Caco-2 (cell line): ENCODE data around the gene PADI4. TPM values are rescaled to one million over a fixed set of nuclear protein-coding genes. Genes with fewer than 3 reads are reported as not detected.

Source experiments
- BruUV-seq: library from RNA; stranded (reverse); fragments of 400-500 nt; replicated peaks from 2 replicates; lab custom pipeline; 2021; lab: Mats Ljungman, UMichigan
- CTCF ChIA-PET: fragments of 300-600 bp; sonication (Branson Sonifier 250); formaldehyde crosslinking; loops from one replicate; lab custom pipeline; 2022; ENCODE audit warnings: antibody characterized with exemption; lab: Charles Lee
- POLR2A ChIA-PET: fragments of 300-600 bp; sonication (Branson Sonifier 250); formaldehyde crosslinking; loops from one replicate; lab custom pipeline; 2022; ENCODE audit warnings: antibody characterized with exemption; lab: Charles Lee
- DNase-seq, 2 experiments: peaks; one replicate each; pipeline versions ENCODE4 v3.0.0 to v3.0.0-alpha.2; 2020 to 2022
- H3K27me3 ChIP-seq: replicated peaks from 2 replicates; pipeline ENCODE4 v1.6.0; 2011; ENCODE audit warnings: low read length; ENCODE audit not compliant: control insufficient read depth, insufficient read depth
- H3K36me3 ChIP-seq: 2 replicates; pipeline ENCODE4 v1.5.1; 2011; ENCODE audit warnings: low read length; ENCODE audit not compliant: control insufficient read depth, insufficient read depth
- H3K4me1 ChIP-seq: fragments of 250-450 bp; sonication (Bioruptor Pico); 2 replicates; pipeline ENCODE4 v1.5.1; 2020; ENCODE audit warnings: mild to moderate bottlenecking
- H3K4me3 ChIP-seq: 2 replicates; pipeline ENCODE4 v1.5.1; 2011; ENCODE audit warnings: low read depth, mild to moderate bottlenecking, control low read depth, low read length
- H3K9me3 ChIP-seq: fragments of 250-450 bp; sonication (Bioruptor Pico); 2 replicates; pipeline ENCODE4 v1.5.1; 2020; ENCODE audit warnings: mild to moderate bottlenecking, moderate library complexity
- H3K27ac Mint-ChIP-seq: one replicate; pipeline ENCODE4 v1.8.0; 2022; ENCODE audit warnings: mixed read lengths; ENCODE audit not compliant: unreplicated experiment
- H3K27me3 Mint-ChIP-seq: one replicate; pipeline ENCODE4 v1.8.0; 2022; ENCODE audit warnings: mixed read lengths; ENCODE audit not compliant: insufficient read depth, unreplicated experiment
- H3K36me3 Mint-ChIP-seq: one replicate; pipeline ENCODE4 v1.8.0; 2022; ENCODE audit warnings: mild to moderate bottlenecking, mixed read lengths; ENCODE audit not compliant: insufficient read depth, unreplicated experiment
- H3K4me1 Mint-ChIP-seq: one replicate; pipeline ENCODE4 v1.8.0; 2022; ENCODE audit warnings: low read depth, mixed read lengths; ENCODE audit not compliant: unreplicated experiment
- H3K4me3 Mint-ChIP-seq: one replicate; pipeline ENCODE4 v1.8.0; 2022; ENCODE audit warnings: mild to moderate bottlenecking, moderate library complexity, mixed read lengths; ENCODE audit not compliant: unreplicated experiment
- H3K9me3 Mint-ChIP-seq: one replicate; pipeline ENCODE4 v1.8.0; 2022; ENCODE audit warnings: mixed read lengths; ENCODE audit not compliant: unreplicated experiment
- CTCF ChIP-seq, 2 experiments: fragments of 200-600 bp in 1 of 2; IDR thresholded peaks; 1 replicate in 1 of 2; 2 replicates in 1 of 2; pipeline versions ENCODE4 v1.5.1 to v1.8.0; 2011 to 2022; ENCODE audit warnings: antibody characterized with exemption in 1 of 2, control low read depth in 1 of 2, inconsistent platforms in 1 of 2, low read depth in 1 of 2, low read length in 1 of 2, mild to moderate bottlenecking in 1 of 2, moderate library complexity in 1 of 2; ENCODE audit not compliant: insufficient read depth in 1 of 2, severe bottlenecking in 1 of 2, unreplicated experiment in 1 of 2
- intact Hi-C: fragments of 100-400 bp; cut with micrococcal nuclease; formaldehyde crosslinking; loops from one replicate; pipeline ENCODE4 v1.10.0; 2022; ENCODE audit not compliant: unreplicated experiment
- total RNA-seq: library from RNA; stranded (reverse); gene quantifications from 2 replicates; pipeline ENCODE4 v1.2.3, GENCODE V29; 2022

PADI4 gene
- total RNA-seq, 1 experiment from 2014 or later, result not detected

- Mint-ChIP-seq H3K27ac (no peak overlapping the region), H3K36me3 (no peaks in the 10 kb centered on the region), H3K27me3 (peaks cover 3% of the 10 kb centered on the region), H3K9me3 (peaks cover 11% of the 10 kb centered on the region), H3K4me1 (no peaks in the 10 kb centered on the region), H3K4me3 (no peak overlapping the region)
- Histone ChIP-seq H3K4me3 (no peak overlapping the region), H3K9me3 (no peaks in the 10 kb centered on the region; the same call in 1 of the 2 replicates), H3K4me1 (no peaks in the 10 kb centered on the region), H3K27me3 (no peaks in the 10 kb centered on the region), H3K36me3 (no peaks in the 10 kb centered on the region)
- ChIA-PET POLR2A (no interaction called here), CTCF (no interaction called here)
- DNase-seq, result no peak
- no peak for TF ChIP-seq CTCF (IDR thresholded peaks at IDR 0.05; ENCODE audit: insufficient read depth in 1 of 2, low read depth in 1 of 2, low read length in 1 of 2, severe bottlenecking in 1 of 2, unreplicated experiment in 1 of 2)
- no TSS peak for BruUV-seq
- intact Hi-C loops, result no loop called here
Observed at GRCh38 chr1:17305576-17306095, 2.4 kb upstream of the PADI4 start.

- Mint-ChIP-seq H3K27ac (no peak overlapping the region), H3K27me3 (peaks cover 3% of the 10 kb centered on the region), H3K4me1 (no peaks in the 10 kb centered on the region), H3K4me3 (no peak overlapping the region), H3K9me3 (peaks cover 11% of the 10 kb centered on the region), H3K36me3 (no peaks in the 10 kb centered on the region)
- no peak for DNase-seq
- H3K4me3 ChIP-seq, result no peak overlapping the region
- CTCF ChIA-PET, result no interaction called here
- no peaks in the 10 kb centered on the region for H3K9me3 ChIP-seq
- intact Hi-C loops, result no loop called here
- no peaks in the 10 kb centered on the region for H3K4me1 ChIP-seq
- H3K27me3 ChIP-seq, result no peaks in the 10 kb centered on the region
- TF ChIP-seq CTCF (IDR thresholded peaks at IDR 0.05; ENCODE audit: insufficient read depth in 1 of 2, low read depth in 1 of 2, low read length in 1 of 2, severe bottlenecking in 1 of 2, unreplicated experiment in 1 of 2), result no peak
- no peaks in the 10 kb centered on the region for H3K36me3 ChIP-seq
- POLR2A ChIA-PET, result no interaction called here
- BruUV-seq, result no TSS peak
Observed at GRCh38 chr1:17306407-17306806, 1.6 kb upstream of the PADI4 start.

- H3K4me3 ChIP-seq, result no peak overlapping the region
- peaks cover 3% of the 10 kb centered on the region for H3K27me3 Mint-ChIP-seq
- no peaks in the 10 kb centered on the region for H3K36me3 Mint-ChIP-seq
- no peak for TF ChIP-seq CTCF (IDR thresholded peaks at IDR 0.05; ENCODE audit: insufficient read depth in 1 of 2, low read depth in 1 of 2, low read length in 1 of 2, severe bottlenecking in 1 of 2, unreplicated experiment in 1 of 2)
- H3K27ac Mint-ChIP-seq, result no peak overlapping the region
- intact Hi-C loops, result no loop called here
- H3K4me3 Mint-ChIP-seq, result no peak overlapping the region
- DNase-seq, result no peak
- H3K4me1 Mint-ChIP-seq, result no peaks in the 10 kb centered on the region
- H3K36me3 ChIP-seq, result no peaks in the 10 kb centered on the region
- CTCF ChIA-PET, result no interaction called here
- no peaks in the 10 kb centered on the region for H3K27me3 ChIP-seq
- POLR2A ChIA-PET, result no interaction called here
- H3K4me1 ChIP-seq, result no peaks in the 10 kb centered on the region
- BruUV-seq, result no TSS peak
- H3K9me3 Mint-ChIP-seq, result peaks cover 8% of the 10 kb centered on the region
- H3K9me3 ChIP-seq, result no peaks in the 10 kb centered on the region
Observed at GRCh38 chr1:17306921-17307320, 1.1 kb upstream of the PADI4 start.
